Measurements from ENCODE around the gene AFP.

Gene AFP

GRCh38 chr4:73415807-73416238 is 20.2 kb upstream of the AFP start:
- DNase-seq = no peak

GRCh38 chr4:73416423-73417087 is 19.5 kb upstream of the AFP start:
- DNase-seq = no peak

- no peak for DNase-seq
Measured at GRCh38 chr4:73417342-73417741, 18.7 kb upstream of the AFP start.

GRCh38 chr4:73417973-73418372 is 18.0 kb upstream of the AFP start:
- DNase-seq = no peak

- no peak for DNase-seq
Measured at GRCh38 chr4:73418677-73419076, 17.3 kb upstream of the AFP start.

GRCh38 chr4:73419106-73420038 is 16.6 kb upstream of the AFP start:
- DNase-seq = no peak

- DNase-seq = no peak
Measured at GRCh38 chr4:73420615-73421014, 15.4 kb upstream of the AFP start.

- no peak for DNase-seq
Measured at GRCh38 chr4:73421708-73422457, 14.1 kb upstream of the AFP start.

GRCh38 chr4:73422458-73422752 is 13.6 kb upstream of the AFP start:
- no peak for DNase-seq

- no peak for DNase-seq
Measured at GRCh38 chr4:73423184-73423583, 12.8 kb upstream of the AFP start.

- DNase-seq = no peak
Measured at GRCh38 chr4:73426666-73427065, 9.4 kb upstream of the AFP start.

GRCh38 chr4:73429118-73429517 is 6.9 kb upstream of the AFP start:
- no peak for DNase-seq

GRCh38 chr4:73429826-73430587 is 6.0 kb upstream of the AFP start:
- DNase-seq = no peak

- DNase-seq = no peak
Measured at GRCh38 chr4:73431813-73432168, 4.2 kb upstream of the AFP start.

- DNase-seq = no peak
Measured at GRCh38 chr4:73432169-73433000, 3.6 kb upstream of the AFP start.

- no peak for DNase-seq
Measured at GRCh38 chr4:73433140-73433539, 2.9 kb upstream of the AFP start.

GRCh38 chr4:73434311-73434710 is 1.7 kb upstream of the AFP start:
- DNase-seq = no peak

- no peak for DNase-seq
Measured at GRCh38 chr4:73436674-73437557, 895 bp downstream of the AFP start.

GRCh38 chr4:73437558-73437956 is 1.5 kb downstream of the AFP start:
- DNase-seq = no peak

GRCh38 chr4:73438048-73438447 is 2.0 kb downstream of the AFP start:
- no peak for DNase-seq

GRCh38 chr4:73438582-73439215 is 2.7 kb downstream of the AFP start:
- DNase-seq = no peak

Data from activated CD4-positive, alpha-beta T cell treated with anti-CD3 and anti-CD28 coated beads, Interleukin-2, amount 50 U/mL, for 1 hour (primary cell).